Activated CD4-positive, alpha-beta T cell treated with anti-CD3 and anti-CD28 coated beads, Interleukin-2, amount 50 U/mL, for 1 hour (primary cell): ENCODE measurements around the gene CAB39L.

ENCODE experiments used
- DNase-seq: peaks from one replicate; pipeline ENCODE4 v3.0.0-alpha.2; 2020

CAB39L gene

DNA sequence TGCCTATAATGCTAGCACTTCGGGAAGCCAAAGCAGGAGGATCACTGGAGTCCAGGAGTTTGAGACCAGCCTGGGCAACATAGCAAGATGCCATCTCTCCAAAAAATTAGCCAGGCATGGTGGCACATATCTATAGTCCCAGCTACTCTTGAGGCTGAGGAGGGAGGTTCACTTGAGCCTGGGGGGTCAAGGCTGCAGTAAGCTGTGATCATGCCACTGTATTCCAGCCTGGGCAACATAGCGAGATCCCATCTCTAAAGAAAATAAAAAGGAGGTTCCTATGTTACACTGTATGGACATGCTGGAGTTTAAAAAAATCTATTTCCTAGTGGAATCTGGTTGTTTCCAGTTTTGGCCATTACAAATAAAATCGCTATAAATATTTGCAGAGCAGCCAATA lies 2.6 kb downstream of the CAB39L start:
- DNase-seq: no peak

DNA sequence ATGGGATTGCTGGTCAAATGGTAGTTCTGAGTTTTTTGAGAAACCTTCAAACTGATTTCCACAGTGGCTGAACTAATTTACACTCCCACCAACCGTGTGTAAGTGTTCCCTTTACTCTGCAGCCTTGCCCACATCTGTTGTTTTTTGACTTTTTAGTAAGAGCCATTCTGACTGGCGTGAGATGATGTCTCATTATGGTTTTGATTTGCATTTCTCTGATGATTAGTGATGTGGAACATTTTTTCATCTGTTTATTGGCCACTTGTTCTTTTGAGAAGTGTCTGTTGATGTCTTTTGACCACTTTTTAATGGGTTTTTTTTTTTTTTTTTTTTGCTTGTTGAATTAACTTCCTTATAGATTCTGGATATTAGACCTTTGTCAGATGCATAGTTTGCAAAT lies 4.3 kb downstream of the CAB39L start:
- DNase-seq: no peak

DNA sequence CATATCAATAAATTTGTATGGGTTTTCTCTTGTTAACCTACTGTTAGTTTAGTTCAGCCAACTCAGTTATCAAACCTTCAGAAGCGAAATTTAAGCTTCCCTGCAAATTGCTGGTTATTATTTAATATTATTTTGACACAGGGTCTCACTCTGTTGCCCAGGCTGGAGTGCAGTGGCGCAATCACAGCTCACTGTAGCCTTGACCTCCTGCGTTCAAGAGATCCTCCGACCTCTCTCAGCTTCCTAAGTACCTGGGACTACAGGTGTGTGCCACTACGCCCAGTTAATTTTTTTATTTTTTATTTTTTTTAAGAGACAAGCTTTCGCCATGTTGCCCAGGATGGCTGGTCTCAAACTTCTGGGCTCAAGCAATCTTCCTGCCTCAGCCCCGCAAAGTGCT lies 6.2 kb downstream of the CAB39L start:
- DNase-seq: no peak

DNA sequence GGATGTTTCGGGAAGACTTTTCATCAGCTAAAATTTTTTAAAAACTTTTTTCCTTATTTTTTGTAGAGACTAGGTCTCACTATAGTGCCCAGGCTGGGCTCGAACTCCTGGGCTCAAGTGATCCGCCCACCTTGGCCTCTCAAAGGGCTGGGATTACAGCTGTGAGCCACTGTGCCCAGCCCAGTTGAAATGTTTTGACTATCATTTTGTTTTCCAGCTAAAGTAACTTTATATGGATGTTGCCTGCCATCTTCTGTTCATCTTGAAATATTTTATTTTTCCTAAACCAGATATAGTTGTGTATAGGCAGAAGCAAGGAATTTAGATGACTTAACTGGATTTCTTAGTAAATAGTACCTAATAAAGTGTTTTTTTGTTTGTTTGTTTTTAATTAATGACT lies 7.0 kb downstream of the CAB39L start:
- no peak for DNase-seq

DNA sequence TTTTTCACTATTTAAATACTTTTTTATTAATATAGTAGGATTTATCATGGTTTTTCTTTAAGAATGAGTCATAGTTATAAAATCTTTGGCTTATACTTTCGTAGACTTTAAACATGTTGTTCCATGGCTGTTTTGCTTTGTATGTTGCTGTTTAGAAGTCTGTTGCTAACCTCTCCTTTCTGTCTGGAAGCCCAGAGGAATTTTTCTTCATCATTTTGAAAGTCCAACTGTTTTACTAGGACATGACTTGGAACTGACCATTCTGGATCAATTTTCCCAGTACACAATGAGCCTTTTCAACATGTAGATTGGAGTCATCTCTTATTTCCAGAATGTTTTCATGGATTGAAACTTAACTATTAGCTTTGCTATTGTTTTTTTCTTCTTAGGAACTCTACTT lies 7.9 kb downstream of the CAB39L start:
- no peak for DNase-seq

DNA sequence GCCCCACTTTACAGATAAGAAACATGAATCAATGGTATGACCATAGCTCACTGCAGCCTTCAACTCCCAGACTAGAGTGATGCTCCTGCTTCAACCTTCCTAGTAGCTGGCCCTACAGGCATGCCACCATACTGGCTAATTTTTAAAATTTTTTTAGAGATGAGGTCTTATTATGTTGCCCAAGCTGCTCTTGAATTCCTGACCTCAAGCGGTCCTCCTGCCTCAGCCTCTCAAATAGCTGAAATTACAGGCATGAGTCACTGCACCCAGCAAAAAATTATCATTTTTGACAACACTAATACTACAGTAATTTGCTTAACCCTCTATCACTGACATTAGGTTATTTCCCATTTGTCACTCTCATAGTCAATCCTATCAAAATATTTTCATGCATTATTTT lies 14.7 kb downstream of the CAB39L start:
- no peak for DNase-seq

DNA sequence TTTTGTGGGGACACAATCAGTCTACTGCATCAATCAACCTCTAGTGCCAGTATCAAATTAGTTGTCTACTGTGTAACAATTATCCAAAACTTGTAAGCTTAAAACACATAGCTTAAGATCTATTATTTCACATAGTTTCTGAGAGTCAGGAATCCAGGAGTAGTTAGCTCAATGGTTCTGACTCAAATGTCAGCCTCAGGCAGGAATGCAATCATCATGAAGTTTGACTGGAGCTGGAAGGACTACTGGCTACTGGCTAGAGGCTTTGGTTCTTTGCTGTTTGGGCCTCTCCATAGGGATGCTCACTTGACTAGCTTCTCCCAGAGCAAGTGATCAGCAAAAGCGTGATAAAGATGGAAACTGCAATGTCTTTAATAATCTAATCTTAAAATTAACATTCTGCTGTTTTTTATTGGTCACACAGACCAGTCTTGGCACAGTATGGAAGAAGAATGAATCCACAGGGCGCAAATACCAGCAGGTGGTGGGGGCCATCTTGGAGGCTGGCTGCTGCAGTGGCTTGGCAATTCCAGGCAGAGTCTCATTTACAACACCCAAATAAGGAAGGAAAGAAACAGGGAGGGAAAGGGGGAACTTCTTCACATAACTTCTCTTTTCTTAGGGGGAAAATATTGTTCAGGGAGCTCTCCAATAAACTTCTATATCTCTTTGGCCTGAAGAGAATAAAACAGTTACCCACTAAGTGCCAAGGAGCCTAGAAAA lies 15.7 kb downstream of the CAB39L start:
- DNase-seq: no peak

DNA sequence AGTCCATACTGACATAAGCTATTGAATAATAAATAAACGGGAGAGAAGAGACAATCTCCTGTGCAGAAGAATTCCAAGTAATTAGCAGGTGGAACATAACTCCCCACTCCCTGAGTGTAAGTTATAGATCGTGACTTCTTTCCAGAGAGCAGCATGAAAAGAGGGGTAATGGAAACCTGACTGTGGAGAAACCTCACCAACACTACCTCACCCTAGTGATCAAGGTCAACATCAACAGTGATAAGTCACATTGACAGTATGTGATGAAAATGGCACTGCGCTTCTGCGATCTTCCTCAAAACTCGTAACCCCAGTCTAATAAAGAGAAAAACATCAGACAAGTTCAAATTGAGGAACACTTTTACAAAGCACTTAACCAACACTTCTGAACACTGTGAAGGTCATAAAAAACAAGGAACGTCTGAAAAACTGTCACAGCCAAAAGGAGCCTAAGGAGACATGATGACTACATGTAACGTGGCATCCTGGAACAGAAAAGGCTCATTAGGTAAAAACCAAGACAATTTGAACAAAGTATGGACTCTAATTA lies 19.8 kb downstream of the CAB39L start:
- DNase-seq: no peak

DNA sequence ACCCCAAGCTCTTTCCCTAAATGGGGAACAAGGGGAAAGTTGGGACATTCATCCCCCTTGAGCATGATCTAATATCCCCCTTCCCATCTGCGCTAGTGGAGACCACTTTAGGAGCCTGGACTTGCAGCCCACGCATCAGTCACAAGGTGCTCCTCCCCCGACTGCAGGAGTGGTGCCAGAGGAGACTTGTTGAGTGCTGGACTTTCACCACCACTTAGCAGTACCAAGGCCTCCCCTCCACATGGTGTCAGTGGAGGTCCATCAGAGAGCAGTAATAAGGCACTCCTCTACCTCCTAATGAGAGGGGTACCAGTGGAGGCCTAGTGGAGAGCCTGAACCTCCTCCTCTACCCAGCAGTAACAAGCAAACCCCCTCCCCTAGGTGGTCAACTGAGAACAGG lies 22.5 kb downstream of the CAB39L start:
- peak; percentile 7 for DNase-seq

DNA sequence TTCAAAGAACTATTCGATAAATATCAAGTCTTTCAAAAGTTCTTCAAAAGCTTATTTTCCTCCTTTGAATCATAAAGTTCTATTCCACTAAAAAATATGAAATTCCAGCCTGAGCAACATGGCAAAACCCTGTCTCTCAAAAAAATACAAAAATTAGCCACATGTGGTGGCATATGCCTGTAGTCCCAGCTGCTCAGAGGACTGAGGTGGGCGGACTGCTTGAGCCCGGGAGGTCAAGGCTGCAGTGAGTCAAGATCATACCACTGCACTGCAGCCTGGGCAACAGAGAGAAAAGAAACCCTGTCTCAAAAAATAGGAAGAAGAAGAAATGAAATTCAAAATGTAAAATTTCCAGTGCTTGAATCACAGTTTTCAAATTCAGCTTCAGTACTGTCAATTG lies 24.6 kb downstream of the CAB39L start:
- no peak for DNase-seq

DNA sequence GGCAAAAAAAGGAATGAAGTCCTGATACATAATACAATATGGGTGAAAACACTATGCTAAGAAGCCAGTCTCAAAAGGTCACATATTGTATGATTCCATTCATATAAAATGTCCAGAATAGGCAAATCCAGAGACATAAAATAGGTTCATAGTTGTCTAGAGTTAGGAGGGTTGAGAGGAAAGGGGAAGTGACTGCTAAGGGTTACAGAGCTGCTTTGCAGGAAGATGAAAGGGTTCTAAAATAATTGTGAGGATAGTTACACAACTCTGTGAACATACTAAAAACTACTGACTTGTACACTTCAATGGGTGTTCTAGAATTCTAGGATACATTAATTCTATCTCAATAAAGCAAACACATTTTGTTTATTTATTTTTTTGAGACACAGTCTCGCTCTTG lies 25.7 kb downstream of the CAB39L start:
- DNase-seq: no peak

DNA sequence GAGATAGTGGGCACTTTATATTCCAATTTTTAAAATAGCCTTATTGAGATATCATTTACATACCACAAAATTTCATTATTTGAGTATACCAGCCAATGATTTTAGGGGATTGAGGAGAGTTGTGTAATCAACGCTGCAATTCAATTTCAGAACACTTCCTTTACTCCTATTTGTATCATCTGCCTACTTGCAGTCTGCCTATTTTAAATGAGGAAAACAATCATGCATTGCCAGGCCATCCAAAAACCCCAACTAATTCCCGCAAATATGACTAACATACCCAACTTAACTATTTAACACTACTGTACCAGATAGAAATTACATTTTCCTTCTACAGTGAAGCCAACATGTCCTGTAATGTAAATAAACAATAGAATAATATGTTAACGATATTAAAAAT lies 26.7 kb downstream of the CAB39L start:
- no peak for DNase-seq

DNA sequence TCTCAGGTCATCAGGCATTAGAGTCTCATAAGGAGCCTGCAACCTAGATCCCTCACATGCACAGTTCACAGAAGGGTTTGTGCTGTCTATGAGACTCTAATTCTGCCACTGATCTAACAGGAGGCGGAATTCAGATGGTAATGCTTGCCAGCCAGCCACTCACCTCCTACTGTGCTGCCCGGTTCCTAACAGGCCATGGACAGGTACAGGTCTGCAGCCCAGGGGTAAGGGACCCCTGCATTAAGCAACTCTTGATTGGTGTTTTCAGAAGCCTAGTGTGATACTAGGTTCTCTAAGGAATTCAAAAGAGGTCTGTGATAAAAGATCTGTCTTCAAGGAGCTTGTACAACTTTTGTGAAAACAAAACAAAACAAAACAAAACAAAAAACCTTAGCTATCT lies 31.1 kb downstream of the CAB39L start:
- DNase-seq: no peak

DNA sequence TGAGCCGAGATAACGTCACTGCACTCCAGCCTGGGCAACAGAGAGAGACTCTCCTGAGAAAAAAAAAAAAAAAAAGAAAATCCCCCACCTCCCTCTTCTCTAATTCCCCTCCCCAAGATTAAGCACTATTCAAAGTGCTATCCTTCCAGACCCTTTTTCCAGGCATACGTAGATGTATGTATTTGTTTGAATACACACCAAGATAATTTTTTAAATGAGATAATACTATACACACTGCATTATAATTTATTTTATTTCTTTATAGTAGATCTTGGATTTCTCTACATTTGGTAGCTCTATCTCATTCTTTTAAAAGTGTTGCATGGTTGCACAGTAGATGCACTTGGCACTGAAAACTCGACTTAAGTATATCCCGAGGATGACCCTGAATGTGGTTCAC lies 32.5 kb downstream of the CAB39L start:
- DNase-seq: no peak

DNA sequence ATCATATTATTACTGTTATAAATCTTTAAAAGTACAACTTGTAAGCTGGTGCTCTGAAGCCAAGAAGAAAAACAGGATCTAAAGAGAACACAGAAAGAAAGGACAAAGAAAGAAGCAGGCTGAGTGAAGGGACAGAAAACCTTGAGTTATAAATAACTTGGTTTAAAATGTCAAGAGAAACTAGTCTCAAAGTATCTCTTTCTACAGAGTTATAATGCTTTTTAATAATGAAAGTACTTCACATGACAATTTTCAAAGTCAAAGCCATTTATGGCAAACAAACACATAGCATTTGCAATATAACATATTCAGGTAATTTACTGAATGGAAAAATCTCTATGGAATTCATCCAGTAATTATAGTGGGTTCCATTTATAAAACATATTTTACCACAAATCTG lies 33.4 kb downstream of the CAB39L start:
- no peak for DNase-seq

DNA sequence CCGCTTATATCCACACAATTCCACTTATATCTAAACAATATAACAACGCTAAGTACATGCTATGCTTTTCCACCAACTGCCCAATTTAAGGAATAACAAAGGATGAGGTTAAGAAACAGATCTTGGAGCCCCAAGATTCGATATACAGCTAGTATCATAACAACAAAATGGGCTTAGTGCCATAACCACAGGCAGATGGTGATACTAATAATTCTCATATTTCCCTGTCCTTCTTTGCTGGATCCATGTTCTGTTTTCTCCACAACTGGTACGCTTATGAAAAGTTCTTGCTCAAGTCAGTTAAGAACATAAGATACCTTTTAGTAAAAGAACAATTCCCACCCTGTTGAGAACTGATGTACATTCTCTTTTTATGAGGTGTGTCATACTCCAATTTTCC lies 33.9 kb downstream of the CAB39L start:
- no peak for DNase-seq

DNA sequence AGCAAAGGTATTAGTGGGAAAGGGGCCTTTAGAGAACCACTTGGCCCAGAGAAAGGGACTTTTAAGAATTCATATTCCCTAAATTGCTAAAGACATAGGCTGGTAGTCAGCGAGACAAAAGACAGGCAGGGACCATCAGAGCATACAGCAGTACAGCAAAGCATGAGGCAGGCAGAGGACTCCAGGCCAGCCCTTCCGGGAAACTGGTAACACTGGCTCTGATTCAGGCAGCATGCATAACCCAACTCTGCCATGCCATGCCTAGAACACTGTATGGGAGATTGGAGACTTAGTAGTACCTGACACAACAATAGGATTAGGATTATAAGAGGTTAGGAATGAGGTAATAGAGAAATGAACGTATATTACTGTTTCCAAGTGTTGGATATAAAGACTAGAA lies 34.9 kb downstream of the CAB39L start:
- no peak for DNase-seq

DNA sequence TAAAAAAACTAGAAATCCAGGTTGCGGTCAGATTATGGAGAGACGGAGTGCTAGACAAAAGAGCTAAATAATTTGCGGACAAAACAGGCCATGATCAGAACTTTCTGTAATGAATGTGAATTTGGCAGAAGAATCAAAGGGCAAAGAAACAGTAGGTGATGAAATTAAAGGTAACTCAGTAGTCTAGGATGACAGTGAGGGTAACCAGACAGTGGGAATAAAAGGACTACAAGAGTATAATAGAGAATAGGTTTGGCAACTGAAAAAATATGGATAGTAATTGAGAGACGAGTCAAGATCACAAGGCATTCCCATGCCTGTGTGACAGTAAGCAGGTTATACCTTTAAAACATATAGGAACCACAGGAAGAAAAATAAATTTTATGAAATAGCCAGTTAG lies 35.9 kb downstream of the CAB39L start:
- no peak for DNase-seq

DNA sequence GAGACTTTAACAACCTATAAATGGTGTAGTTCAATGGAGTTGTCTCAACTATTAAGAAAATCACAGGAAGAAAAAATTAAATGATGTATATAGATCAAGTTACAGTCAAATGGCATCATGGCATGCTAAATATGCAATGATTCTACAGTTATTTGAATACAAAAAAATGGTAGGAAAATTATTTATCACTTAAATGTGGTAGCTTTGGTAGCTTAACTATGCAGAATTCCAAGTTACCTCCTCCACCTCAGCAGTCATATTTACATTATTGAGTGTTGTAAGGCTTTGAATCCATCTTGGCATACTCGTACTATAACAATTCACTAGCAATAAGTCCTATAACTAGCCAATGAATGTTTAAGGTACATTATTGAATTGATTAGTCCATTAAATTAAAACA lies 36.8 kb downstream of the CAB39L start:
- DNase-seq: no peak

DNA sequence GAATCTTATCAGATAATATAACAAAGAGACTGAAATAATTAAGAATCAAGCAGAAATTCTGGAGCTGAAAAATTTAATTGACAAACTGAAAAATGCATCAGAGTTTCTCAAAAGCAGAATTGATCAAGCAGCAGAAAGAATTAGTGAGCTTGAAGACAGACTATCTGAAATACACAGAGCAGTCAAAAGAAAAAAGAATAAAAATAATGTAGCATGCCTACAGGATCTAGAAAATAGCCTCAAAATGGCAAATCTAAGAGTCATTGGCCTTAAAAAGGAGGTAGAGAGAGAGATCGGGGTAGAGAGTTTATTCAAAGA lies 39.2 kb downstream of the CAB39L start:
- DNase-seq: no peak

DNA sequence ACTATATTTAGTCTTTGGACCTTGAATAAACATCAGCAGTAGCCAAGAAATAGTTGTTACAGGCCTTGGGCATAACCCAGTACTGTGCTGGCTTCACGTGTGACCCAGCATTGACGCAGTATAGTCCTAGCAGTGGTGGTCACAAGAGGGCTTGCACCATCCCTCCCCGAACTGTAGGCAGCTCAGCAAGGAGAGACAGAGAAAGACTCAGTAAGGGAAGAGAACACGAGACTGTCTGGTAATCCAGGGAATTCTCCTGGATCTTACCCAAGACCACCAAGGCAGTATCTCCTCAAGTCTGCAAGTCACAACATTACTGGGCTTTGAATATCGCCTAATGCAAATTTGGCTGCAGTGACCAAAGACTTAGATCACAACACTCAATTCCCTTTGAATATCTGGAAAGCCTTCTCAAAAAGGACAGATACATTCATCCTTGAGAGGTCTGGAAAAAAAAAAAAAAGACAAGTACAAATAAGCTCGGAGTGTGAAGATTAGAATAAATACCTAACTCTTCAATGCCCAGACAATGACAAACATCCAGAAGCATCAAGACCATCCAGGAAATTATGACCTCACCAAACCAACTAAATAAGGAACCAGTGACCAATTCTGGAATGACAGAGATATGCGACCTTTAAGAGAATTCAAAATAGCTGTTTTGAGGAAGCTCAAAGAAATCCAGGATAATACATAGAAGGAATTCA lies 39.7 kb downstream of the CAB39L start:
- no peak for DNase-seq

DNA sequence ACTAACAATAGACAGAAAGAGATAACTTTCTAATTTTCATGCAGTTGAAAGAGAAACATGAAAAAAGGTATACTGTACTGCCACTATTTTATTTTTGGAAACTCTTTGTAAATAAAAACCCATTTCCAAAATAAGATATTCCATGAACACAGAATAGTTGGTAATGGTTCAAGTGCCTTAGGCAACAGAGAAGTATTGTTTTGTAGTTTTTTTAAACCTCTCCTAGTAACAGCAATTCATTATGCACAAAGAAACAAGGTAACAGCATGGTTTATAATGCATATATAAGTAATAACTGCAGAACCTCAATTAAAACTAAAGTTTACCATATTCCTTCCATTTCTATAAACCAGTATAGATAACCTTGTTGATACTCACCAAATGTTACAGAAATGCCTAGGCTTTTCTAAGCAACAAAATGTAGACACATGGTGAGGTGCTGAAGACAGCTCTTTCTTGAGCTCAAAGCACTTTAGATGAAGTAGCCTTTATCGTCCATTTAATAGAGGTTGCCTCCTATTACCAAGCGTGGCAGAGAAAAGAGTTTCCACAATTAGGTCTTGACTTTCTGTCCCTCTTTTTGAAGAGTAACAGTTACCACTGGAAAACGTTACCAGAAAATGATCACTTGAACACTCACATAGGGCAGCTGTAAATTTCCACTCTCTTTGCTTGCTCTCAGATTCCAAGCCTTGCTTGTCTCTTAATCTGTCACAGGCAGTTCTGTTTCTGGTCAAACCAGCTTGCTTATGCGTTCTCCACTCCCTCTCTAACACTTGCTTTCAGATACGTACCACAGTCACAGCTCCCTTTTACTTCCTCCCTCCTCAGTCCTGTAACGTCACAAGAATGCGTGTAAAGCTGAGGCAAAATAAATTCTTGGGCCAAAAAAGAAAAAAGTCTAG lies 42.9 kb downstream of the CAB39L start:
- DNase-seq: no peak

DNA sequence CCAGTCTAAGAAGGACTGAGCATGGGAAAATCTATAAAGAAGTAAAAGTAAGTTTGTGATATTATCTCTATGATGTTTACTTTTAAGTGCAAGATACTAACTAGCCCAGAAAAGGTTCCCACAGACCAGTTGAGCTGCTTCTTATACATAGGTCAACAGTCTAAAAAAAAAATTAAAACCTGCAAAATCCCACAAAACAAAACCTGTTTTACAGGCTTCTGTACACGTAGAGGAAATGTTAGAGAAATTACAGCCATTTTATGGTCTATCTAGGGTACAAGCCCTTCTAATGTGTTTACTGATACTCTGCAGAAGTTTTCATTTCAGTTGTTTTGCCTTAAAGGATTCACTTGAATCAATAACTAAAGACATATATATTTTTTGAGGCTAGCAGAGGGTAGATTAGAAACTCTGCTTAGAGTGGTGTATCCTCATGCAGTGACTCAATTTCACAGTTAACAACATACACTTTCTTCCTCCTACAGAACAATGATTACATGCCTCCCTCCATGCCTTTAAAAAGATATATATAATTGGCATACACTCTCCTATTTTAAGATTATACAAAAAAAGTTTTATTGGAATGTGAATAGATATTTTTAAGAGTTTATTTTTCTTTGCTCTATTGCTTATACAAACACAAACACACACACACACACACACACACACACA lies 43.9 kb downstream of the CAB39L start:
- DNase-seq: no peak
